ENCODE results near the gene DIRAS1.
A peak's percentile ranks its signal among the peaks of the same experiment; 100 is the strongest.

DIRAS1 gene

DNA sequence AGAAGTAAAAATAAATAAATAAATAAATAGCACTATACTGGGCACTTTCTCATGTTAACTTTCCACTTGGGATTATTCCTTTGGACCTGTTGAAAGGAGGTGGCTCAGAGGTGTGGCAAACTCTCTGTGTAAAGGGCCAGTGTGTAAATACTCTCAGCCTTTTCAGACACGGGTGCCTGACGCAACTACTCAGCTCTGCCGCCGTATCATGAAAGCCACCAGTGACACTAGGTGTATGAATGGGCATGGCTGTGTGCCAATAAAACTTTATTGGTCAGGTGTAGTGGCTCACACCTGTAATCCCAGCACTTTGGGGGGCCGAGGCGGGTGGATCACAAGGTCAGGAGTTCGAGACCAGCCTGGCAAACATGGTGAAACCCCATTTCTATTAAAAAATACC lies 38.8 kb upstream of the DIRAS1 start:
- Mint-ChIP-seq H3K9me3 (no peaks in the 10 kb centered on the region), H3K27ac (no peak overlapping the region), H3K36me3 (ENCODE audit: low read depth) (peaks cover 100% of the 10 kb centered on the region)

DNA sequence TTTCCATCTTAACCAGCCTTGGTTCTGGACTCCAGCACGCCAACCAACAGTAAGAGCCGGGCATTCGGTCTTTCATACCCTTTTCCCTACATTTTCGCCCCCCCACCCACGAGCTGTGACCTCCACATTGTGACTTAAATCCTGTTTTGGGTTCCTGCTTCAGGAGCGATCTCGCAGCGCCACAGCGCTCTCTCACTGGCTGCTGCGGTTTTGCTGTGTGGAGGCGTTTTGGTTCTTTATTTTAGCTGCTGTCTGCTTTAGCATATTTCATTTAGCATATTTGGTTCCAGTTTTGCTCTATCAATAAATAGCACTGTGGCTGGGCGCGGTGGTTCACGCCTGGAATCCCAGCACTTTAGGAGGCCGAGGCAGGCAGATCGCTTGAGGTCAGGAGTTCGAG lies 38.2 kb upstream of the DIRAS1 start:
- Mint-ChIP-seq H3K9me3 (no peaks in the 10 kb centered on the region), H3K27ac (no peak overlapping the region), H3K36me3 (ENCODE audit: low read depth) (peaks cover 100% of the 10 kb centered on the region), H3K4me1 (ENCODE audit: low read depth) (no peaks in the 10 kb centered on the region), H3K4me3 (no peak overlapping the region), H3K27me3 (no peaks in the 10 kb centered on the region)
- intact Hi-C loops (cut with micrococcal nuclease) = no loop called here

More for the DNA sequence above, 38.8 kb upstream of the DIRAS1 start:
- Mint-ChIP-seq H3K4me3 (no peak overlapping the region), H3K27me3 (no peaks in the 10 kb centered on the region), H3K4me1 (ENCODE audit: low read depth) (no peaks in the 10 kb centered on the region)
- intact Hi-C loops (cut with micrococcal nuclease) = no loop called here

DNA sequence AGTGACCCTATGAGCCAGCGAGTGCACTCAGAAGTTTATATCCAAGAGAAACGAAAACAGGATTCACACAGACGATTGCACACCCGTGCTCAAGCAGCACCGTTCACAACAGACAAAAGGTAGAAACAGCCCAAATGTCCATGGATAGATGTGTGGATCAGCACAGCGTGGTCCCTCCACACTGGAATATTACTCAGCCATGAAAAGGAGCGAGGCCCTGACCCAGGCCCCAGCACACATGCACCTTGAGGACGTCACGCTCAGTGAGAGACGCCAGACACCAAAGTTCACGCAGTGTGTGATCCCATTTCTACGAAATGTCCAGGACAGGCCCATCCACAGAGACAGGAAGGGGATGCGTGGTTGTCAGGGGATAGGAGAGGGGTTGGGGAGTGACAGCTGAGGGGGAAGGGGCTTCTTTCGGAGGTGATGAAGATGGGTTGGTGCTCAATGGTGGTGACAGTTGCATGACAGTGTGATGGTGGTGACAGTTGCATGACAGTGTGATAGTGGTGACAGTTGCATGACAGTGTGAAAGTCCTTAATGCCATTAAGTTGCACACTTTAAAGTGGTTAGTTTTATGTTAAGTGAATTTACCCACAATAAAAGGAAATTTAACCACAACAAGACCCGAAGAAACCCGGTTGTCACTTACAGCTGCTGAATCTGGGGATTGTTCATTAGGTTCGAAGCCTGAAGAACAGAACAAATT lies 37.6 kb upstream of the DIRAS1 start:
- H3K36me3 Mint-ChIP-seq (ENCODE audit: low read depth) = peaks cover 100% of the 10 kb centered on the region
- intact Hi-C loops (cut with micrococcal nuclease) = no loop called here

DNA sequence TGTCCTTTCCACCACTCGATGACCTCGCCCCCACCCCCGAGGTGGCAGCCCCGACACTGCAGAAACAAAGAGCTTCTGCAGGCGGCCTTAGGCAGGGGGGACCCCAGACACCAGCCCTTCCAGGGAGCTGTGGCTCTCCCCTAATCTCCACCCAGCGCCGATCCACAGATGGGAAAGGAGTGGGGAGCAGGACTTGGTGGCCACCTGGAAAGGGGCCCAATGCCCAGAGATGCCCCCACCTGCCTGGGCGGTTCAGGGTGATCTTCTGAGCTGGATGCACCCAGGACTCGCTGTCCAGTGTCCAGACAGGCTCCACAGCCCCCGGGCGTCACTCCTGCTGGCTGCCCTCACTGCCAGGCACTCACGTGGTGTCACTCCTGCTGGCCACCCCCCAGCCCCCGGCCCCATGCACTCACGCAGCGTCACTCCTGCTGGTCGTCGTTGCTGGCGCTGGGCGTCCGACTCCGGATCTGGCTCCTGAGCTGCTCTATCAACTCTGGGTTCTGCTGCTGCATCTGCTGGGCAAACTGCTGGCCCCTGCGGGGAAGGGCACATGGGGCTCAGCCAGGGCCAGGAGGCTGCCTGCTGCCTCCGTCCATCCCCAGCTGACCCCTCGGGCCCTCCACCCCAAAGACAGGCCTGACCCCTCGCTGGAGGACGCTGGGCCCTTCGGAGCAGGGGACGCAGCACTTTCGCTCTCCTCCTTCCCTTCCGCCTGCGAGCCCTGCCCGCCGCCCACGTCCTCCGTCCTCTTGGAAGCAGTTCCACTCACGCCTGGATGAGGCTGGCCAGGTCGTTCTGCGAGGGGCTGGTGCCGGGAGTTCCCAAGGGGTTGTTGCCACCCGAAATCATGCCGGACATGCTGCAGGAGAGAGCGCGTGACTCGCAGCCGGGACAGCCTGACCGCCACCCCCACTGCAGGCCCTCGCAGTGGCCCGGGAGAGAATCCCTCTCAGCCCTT lies 36.0 kb upstream of the DIRAS1 start:
- intact Hi-C loops (cut with micrococcal nuclease) = no loop called here
- no peaks in the 10 kb centered on the region for H3K9me3 Mint-ChIP-seq
- no peak overlapping the region for H3K27ac Mint-ChIP-seq
- no peaks in the 10 kb centered on the region for H3K27me3 Mint-ChIP-seq
- no peaks in the 10 kb centered on the region for H3K4me1 Mint-ChIP-seq (ENCODE audit: low read depth)
- no peak overlapping the region for H3K4me3 Mint-ChIP-seq
- peaks cover 95% of the 10 kb centered on the region for H3K36me3 Mint-ChIP-seq (ENCODE audit: low read depth)

More for the DNA sequence above, 37.6 kb upstream of the DIRAS1 start:
- Mint-ChIP-seq H3K4me3 (no peak overlapping the region), H3K9me3 (no peaks in the 10 kb centered on the region), H3K27ac (no peak overlapping the region), H3K4me1 (ENCODE audit: low read depth) (no peaks in the 10 kb centered on the region), H3K27me3 (no peaks in the 10 kb centered on the region)

DNA sequence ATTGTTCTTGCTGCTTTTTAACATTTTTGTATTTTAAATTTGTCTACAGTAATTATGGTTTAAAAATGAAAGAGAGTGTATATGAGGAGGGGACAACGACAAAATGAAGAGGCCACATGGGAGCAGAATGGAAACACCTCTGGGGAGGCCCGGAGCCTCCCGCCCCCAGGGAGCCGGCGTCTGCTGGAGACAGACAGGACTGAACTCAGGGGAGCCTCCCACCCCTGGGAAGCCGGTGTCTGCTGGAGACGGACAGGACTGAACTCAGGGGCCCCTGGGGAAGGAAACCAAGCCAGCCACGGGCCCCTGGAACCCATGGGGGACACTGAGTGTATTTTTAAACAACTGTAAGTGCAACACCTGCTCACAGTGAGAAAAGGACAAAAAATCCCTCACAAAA lies 35.3 kb upstream of the DIRAS1 start:
- Mint-ChIP-seq H3K4me1 (ENCODE audit: low read depth) (peaks cover under 1% of the 10 kb centered on the region), H3K4me3 (no peak overlapping the region), H3K27ac (no peak overlapping the region), H3K36me3 (ENCODE audit: low read depth) (peaks cover 87% of the 10 kb centered on the region), H3K9me3 (no peaks in the 10 kb centered on the region), H3K27me3 (no peaks in the 10 kb centered on the region)
- intact Hi-C loops (cut with micrococcal nuclease) = no loop called here

DNA sequence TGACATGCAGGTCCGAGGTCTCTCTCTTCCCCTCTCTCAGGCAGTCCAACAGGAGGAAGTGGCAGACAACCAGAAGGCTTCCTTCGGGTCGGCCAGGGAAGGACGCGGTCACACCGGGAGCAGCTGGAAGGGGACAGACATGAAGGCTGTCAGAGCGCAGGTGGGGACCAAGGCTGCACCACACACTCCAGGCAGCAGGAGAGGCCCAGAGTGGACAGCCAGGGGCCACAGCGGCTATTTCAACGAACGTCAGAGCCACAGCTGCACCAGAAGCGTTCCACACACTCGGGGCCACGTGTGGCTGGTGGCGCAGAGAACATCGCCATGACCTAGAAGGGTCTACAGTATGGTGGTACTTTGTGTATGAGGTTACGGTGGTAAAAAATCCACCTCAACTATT lies 34.6 kb upstream of the DIRAS1 start:
- no peak overlapping the region for H3K27ac Mint-ChIP-seq
- H3K9me3 Mint-ChIP-seq = no peaks in the 10 kb centered on the region
- no peak overlapping the region for H3K4me3 Mint-ChIP-seq
- no peaks in the 10 kb centered on the region for H3K27me3 Mint-ChIP-seq
- intact Hi-C loops (cut with micrococcal nuclease) = no loop called here
- peaks cover 81% of the 10 kb centered on the region for H3K36me3 Mint-ChIP-seq (ENCODE audit: low read depth)
- peaks cover 7% of the 10 kb centered on the region for H3K4me1 Mint-ChIP-seq (ENCODE audit: low read depth)

DNA sequence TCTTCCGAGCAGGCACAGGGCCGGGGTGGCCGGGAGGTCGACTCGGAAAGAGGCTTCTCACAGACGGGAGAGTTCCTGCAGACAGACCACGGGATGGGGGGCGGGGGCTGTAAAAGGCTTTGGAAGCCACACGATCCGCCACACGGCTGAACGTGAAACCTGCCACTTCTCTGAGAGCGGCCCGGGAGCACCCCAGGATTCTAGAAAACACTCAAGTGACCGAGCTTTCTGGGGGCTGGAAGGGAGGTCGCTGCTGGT lies 34.2 kb upstream of the DIRAS1 start:
- intact Hi-C loops (cut with micrococcal nuclease) = no loop called here
- Mint-ChIP-seq H3K36me3 (ENCODE audit: low read depth) (peaks cover 76% of the 10 kb centered on the region), H3K27ac (no peak overlapping the region)

DNA sequence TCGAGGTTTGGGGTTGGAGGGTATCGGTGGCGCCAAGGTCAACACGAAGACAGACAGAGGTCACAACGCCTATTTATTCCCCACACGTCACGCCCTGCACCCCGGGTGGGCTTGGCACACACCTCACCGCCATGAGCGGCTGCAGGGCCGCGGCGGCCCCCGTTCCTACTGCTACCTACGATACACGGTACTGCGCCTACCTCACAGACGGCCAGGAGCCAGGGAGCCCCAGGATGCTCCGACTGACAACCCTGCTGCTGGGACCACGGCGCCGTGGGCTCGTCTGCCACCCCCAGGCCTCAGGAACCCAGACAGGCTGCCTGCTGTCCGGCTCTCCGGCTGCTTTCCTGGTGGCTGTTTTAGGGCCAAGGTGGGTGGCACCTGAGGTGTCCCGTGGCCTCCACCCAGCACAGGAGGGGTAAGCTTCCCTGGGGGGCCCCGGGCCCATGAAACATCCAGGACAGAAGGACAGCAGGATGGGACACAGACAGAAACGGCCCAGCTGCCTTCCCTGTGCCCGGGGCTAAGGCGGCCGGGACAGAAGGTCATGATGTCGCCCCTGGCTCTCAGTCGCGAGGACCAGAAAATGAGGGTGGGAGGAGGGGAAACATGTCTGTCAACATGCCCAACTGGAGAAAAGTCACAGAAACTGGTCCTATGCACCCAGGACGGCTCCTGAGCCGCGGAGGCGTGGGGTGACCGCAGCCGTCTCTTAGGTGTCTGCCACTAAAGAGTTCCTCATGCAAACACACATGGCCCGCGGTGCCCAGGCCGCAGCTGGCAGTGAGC lies 33.7 kb upstream of the DIRAS1 start:
- no peaks in the 10 kb centered on the region for H3K27me3 Mint-ChIP-seq
- H3K4me1 Mint-ChIP-seq (ENCODE audit: low read depth) = peaks cover 13% of the 10 kb centered on the region
- no peak overlapping the region for H3K4me3 Mint-ChIP-seq
- H3K36me3 Mint-ChIP-seq (ENCODE audit: low read depth) = peaks cover 71% of the 10 kb centered on the region
- no peaks in the 10 kb centered on the region for H3K9me3 Mint-ChIP-seq
- H3K27ac Mint-ChIP-seq = no peak overlapping the region
- intact Hi-C loops (cut with micrococcal nuclease) = no loop called here

More for the DNA sequence above, 34.2 kb upstream of the DIRAS1 start:
- Mint-ChIP-seq H3K4me1 (ENCODE audit: low read depth) (peaks cover 12% of the 10 kb centered on the region), H3K9me3 (no peaks in the 10 kb centered on the region), H3K4me3 (no peak overlapping the region), H3K27me3 (no peaks in the 10 kb centered on the region)

DNA sequence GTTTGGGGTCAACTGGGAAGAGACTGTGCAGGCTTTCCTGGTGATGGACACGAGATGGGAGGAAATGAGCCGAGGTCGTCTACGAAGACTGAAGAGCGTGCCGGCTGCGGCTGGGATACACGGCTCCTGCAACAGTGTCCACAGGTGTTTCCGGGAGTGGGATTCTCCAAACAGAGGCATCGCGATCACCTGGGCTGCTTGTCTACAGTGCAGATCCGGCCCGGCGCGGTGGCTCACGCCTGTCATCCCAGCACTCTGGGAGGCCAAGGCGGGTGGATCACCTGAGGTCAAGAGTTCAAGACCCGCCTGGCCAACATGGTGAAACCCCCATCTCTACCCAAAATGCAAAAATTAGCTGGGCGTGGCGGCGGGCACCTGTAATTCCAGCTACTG lies 30.3 kb upstream of the DIRAS1 start:
- Mint-ChIP-seq H3K4me3 (no peak overlapping the region), H3K27me3 (peaks cover 7% of the 10 kb centered on the region)

DNA sequence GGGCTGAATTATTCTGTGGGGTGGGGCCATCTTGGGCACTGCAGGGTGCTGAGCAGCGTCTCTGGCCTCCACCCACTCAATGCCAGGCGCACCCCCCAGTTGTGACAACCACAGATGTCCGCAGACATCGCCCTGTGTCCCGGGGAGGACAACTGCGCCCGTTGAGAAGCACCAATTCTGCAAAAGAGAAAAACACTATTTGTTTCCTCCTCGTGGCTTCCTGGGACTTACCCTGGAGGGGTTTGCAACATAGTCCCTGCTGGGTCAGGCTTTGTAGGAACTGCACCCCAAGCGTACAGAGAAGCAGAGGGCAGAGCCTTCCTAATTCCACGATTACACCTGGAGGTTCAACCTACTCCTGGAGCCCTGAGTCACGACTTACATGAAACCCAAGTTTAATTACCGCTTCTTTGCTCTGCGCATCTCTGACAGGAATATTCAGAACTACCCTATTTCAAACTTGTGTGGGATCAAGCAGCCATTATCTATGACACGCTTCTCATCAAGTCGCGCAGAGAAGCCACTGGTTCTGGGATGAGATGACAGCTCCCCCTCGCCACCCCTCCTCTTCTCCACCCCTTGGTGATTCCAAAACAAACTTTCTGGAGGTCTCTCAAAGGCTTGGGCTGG lies 29.8 kb upstream of the DIRAS1 start:
- Mint-ChIP-seq H3K9me3 (no peaks in the 10 kb centered on the region), H3K4me1 (ENCODE audit: low read depth) (peaks cover 13% of the 10 kb centered on the region), H3K27ac (no peak overlapping the region), H3K4me3 (no peak overlapping the region), H3K27me3 (peaks cover 10% of the 10 kb centered on the region), H3K36me3 (ENCODE audit: low read depth) (peaks cover 32% of the 10 kb centered on the region)
- intact Hi-C loops (cut with micrococcal nuclease) = no loop called here

More for the DNA sequence above, 30.3 kb upstream of the DIRAS1 start:
- Mint-ChIP-seq H3K36me3 (ENCODE audit: low read depth) (peaks cover 37% of the 10 kb centered on the region), H3K4me1 (ENCODE audit: low read depth) (peaks cover 13% of the 10 kb centered on the region), H3K27ac (no peak overlapping the region), H3K9me3 (no peaks in the 10 kb centered on the region)
- intact Hi-C loops (cut with micrococcal nuclease) = no loop called here

DNA sequence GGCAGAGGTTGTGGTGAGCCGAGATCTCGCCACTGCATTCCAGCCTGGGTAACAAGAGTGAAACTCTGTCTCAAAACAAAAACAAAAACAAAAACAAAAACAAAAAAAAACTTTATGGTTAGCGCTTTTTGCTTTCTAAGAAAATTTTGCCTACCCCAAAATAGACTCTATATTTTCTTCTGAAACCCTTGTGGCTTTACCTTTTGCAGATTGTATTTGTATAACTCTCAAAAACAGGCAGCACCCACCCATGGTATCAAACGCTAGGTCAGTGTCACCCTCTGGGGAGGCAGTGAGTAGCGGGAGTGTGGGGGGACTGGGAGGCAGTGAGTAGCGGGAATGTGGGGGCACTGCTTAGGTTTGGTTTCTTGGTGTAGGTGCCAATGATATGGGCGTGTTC lies 26.2 kb upstream of the DIRAS1 start:
- no peak overlapping the region for H3K4me3 Mint-ChIP-seq
- intact Hi-C loops (cut with micrococcal nuclease) = no loop called here
- peaks cover 26% of the 10 kb centered on the region for H3K27me3 Mint-ChIP-seq
- peaks cover 13% of the 10 kb centered on the region for H3K4me1 Mint-ChIP-seq (ENCODE audit: low read depth)
- no peaks in the 10 kb centered on the region for H3K36me3 Mint-ChIP-seq (ENCODE audit: low read depth)
- H3K9me3 Mint-ChIP-seq = no peaks in the 10 kb centered on the region
- no peak overlapping the region for H3K27ac Mint-ChIP-seq

DNA sequence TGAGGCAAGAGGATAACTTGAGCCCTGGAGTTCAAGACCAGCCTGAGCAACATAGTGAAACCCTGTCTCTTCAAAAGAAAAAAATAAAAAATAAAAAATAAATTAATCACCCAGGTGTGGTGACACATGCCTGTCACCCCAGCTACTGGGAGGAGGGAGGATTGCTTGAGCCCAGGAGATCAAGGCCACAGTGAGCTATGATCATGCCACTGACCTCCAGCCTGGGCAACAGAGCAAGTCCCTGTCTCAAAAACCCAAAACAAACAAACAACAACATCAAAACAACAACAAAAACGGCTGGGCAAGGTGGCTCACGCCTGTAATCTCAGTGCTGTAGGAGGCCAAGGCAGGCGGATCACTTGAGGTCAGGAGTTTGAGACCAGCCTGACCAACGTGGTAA lies 22.9 kb upstream of the DIRAS1 start:
- no peaks in the 10 kb centered on the region for H3K36me3 Mint-ChIP-seq (ENCODE audit: low read depth)
- no peak overlapping the region for H3K4me3 Mint-ChIP-seq
- intact Hi-C loops (cut with micrococcal nuclease) = no loop called here
- H3K27ac Mint-ChIP-seq = no peak overlapping the region
- H3K9me3 Mint-ChIP-seq = no peaks in the 10 kb centered on the region
- peaks cover 41% of the 10 kb centered on the region for H3K27me3 Mint-ChIP-seq
- H3K4me1 Mint-ChIP-seq (ENCODE audit: low read depth) = peaks cover 9% of the 10 kb centered on the region

DNA sequence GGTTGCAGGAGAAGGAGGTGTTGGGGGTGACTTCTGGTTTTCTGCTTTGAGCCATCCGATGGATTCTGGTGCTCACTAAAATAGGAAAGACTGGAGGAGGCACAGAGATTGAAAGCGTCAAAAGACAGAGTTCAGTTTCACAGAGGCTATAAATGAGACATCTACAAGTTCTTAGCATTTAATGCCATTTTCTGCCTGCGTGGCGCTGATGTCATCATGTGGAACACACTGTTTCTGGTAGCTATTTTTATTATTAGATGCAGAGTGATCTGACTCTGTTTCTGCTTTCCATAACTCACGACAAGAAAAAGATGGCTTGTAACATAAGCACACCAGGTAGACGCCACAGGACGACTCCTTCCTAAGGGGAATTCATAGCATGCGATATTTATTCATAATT lies 21.9 kb upstream of the DIRAS1 start:
- intact Hi-C loops (cut with micrococcal nuclease) = no loop called here
- H3K36me3 Mint-ChIP-seq (ENCODE audit: low read depth) = no peaks in the 10 kb centered on the region
- peaks cover 38% of the 10 kb centered on the region for H3K27me3 Mint-ChIP-seq
- no peak overlapping the region for H3K27ac Mint-ChIP-seq
- H3K4me1 Mint-ChIP-seq (ENCODE audit: low read depth) = peaks cover 16% of the 10 kb centered on the region
- H3K4me3 Mint-ChIP-seq = no peak overlapping the region
- no peaks in the 10 kb centered on the region for H3K9me3 Mint-ChIP-seq

DNA sequence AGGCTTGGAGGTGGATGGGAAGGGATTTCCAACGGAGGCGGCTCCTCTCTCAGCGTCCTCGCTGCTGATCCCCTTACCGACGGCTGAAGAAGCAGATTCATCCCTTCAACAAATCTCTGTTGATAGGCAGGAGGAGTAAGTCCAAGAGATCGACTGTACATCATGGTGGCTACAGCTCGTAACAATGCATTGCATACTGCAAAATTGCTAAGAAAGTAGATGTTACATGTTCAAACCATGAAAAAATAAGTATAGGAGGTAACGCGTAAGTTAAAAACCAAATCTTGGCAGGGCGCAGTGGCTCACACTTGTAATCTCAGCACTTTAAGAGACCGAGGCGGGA lies 19.1 kb upstream of the DIRAS1 start:
- Mint-ChIP-seq H3K27me3 (peaks cover 28% of the 10 kb centered on the region), H3K4me3 (peak overlapping the region; percentile 80), H3K4me1 (ENCODE audit: low read depth) (peaks cover 29% of the 10 kb centered on the region), H3K9me3 (no peaks in the 10 kb centered on the region), H3K27ac (no peak overlapping the region), H3K36me3 (ENCODE audit: low read depth) (peaks cover 22% of the 10 kb centered on the region)
- intact Hi-C loops (cut with micrococcal nuclease) = loop anchor here (1.0 kb wide), 2 partner anchors 9 to 45 kb away; partner anchors contain the start of gene THOP1
